GM18868 (cell line): Measurements from ENCODE around the gene GCNT2.
"Not testable (repeated sequence)": the region's sequence is repeated elsewhere in the genome, so short reads cannot be mapped to it uniquely, and the experiment has no call there.

Experiments
- ATAC-seq: cut with Tn5 transposase; IDR thresholded peaks from one replicate; pipeline ENCODE4 v1.9.1; 2021; ENCODE audit warnings: mild to moderate bottlenecking, moderate library complexity; ENCODE audit not compliant: unreplicated experiment

GCNT2 gene

GRCh38 chr6:10655508-10656055 is 134.4 kb downstream of the GCNT2 start:
- ATAC-seq, result peak; percentile 62

GRCh38 chr6:10658910-10659698 is 138.0 kb downstream of the GCNT2 start:
- no peak for ATAC-seq

DNA sequence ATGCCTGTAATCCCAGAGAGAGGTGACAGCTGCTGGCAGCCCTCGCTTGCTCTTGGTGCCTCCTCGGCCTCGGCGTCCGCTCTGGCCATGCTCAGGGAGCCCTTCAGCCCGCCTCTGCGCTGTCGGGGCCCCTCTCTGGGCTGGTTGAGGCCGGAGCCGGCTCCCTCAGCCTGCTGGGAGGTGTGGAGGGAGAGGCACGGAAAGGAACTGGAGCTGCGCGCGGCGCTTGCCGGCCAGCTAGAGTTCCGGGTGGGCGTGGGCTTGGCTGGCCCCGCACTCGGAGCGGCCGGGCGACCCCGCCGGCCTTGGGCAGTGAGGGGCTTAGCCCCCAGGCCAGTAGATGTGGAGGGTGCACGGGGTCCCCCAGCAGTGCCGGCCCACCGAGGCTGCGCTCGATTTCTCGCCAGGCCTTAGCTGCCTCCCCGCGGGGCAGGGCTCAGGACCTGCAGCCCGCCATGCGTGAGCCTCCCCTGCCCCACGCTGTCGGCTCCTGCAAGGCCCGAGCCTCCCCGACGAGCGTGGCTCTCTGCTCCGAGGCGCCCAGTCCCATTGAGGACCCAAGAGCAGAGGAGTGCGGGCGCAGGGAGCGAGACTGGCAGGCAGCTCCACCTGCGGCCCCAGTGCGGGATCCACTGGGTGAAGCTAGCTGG is 138.7 kb downstream of the GCNT2 start:
- ATAC-seq, result no peak

GRCh38 chr6:10660431-10661191 is 139.5 kb downstream of the GCNT2 start:
- ATAC-seq, result not testable (repeated sequence)

GRCh38 chr6:10662207-10662606 is 141.1 kb downstream of the GCNT2 start:
- no peak for ATAC-seq

DNA sequence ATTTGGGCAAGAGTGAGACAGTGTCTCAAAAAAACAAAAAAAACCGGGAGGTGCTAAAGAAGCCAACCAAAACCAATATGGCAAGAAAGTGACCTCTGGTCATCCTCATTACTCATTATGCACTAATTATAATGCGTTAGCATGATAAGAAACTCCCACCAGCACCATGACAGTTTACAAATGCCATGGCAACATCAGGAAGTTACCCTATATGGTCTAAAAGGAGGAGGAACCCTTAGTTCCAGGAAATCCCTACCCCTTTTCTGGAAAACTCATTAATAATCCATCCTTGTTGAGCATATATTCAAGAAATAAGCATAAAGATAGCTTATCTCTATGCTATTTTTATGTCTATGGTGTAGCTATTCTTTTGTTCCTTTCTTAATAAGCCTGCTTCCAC is 141.6 kb downstream of the GCNT2 start:
- no peak for ATAC-seq

GRCh38 chr6:10665595-10665994 is 144.4 kb downstream of the GCNT2 start:
- ATAC-seq, result not testable (repeated sequence)

DNA sequence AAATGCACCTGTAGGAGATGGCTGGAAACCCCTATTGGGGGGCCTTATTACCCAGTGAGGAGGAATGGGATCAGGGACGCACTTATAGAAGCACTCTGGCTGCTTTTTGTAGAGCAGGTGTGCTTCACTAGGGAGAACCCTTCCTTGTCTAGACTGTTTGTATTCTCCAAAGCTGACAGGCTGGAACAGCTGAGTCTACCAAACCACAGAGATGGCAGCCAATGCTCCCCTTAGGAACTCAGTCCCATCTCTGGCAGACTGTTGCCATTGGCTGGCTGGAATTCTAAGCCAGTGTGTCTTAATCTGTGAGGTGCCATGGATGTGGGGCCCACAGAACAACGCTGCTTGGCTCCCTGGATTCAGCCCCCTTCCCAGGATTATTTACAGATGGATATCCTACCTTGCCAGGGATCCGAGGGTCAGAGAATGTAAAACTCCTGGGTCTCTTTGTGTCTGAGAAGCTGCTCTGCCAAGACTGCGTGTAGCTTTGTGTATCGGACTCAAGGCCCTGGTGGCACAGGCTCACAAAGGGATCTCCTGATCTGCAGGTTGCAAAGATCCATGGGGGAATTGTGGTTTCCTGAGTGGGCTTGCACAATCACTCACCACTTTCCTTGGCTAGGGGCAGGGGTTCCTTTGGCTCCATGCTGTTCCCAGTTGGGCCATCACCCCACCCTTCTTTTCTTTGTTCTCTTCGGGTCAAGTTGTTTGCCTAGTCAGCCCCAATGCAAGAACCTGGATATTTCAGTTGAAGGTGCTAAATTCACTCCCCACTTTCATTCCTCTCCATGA is 147.2 kb downstream of the GCNT2 start:
- no peak for ATAC-seq

DNA sequence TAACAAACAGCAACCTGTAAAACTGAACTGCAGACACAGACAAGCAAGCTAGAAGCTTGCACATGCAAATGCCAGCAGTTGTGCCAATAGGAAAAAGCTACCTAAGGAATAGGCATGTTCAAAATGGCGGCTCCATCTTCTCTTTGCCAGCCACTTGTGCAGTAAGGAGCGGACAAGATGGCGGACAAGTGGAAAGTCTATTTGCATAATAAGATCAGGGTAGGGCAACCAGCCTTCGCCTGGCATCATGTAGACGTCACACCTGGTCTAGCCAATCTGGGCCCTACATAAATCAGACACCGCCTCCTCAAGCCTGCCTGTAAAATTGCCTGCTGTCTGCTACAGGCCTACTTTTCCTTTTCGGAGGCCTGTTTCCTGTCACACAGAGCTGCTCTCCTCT is 155.3 kb downstream of the GCNT2 start:
- ATAC-seq, result no peak

- ATAC-seq, result no peak
Observed at GRCh38 chr6:10678456-10678855, 157.3 kb downstream of the GCNT2 start.
